ENCODE measurements around the gene TNFSF13. TPM values are rescaled to one million over a fixed set of nuclear protein-coding genes. Genes with fewer than 3 reads are reported as not detected.

TNFSF13 gene
- total RNA-seq, 1 experiment from 2014 or later = 19.7 TPM

DNA sequence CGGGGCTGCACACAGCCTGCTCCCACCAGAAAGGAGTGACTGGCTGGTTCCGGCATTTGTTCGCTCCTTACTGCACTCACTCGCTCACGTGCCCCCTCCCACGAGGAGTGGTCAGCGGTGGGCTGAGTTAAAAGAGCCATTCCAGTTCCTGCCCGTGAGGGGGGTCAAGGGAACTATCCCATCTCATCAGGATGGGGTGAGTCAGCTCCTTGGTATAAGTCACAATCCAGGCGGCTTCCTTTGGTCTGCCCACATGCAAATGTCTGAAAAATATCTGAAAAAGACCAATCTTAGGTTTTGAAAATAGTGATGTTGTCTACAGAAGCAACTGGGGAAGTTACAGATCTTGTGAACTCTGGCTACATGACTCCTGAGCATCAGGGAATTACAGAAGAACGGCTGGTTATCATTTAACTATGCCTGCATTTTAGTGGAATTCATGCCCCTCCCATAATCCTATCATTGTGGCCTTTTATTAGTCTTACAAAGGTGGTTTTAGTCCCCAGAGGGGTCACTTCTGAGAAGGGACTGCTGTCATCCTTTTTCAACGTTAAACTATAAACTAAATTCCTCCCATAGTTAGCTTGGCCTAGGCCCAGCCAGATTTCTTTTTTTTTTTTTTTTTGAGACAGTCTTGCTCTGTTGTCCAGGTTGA, 19.5 kb upstream of the TNFSF13 start:
- Mint-ChIP-seq H3K9me3 (ENCODE audit: low read depth, unreplicated experiment) (peaks cover 3% of the 10 kb centered on the region), H3K36me3 (ENCODE audit: insufficient read depth, unreplicated experiment) (no peaks in the 10 kb centered on the region), H3K27me3 (ENCODE audit: unreplicated experiment) (peaks cover 7% of the 10 kb centered on the region), H3K4me3 (ENCODE audit: low read depth, unreplicated experiment) (no peak overlapping the region), H3K4me1 (ENCODE audit: low read depth, unreplicated experiment) (no peaks in the 10 kb centered on the region), H3K27ac (ENCODE audit: unreplicated experiment) (no peak overlapping the region)
- intact Hi-C loops (cut with micrococcal nuclease; ENCODE audit: unreplicated experiment) = no loop called here
- TF ChIP-seq, protein P1, sequence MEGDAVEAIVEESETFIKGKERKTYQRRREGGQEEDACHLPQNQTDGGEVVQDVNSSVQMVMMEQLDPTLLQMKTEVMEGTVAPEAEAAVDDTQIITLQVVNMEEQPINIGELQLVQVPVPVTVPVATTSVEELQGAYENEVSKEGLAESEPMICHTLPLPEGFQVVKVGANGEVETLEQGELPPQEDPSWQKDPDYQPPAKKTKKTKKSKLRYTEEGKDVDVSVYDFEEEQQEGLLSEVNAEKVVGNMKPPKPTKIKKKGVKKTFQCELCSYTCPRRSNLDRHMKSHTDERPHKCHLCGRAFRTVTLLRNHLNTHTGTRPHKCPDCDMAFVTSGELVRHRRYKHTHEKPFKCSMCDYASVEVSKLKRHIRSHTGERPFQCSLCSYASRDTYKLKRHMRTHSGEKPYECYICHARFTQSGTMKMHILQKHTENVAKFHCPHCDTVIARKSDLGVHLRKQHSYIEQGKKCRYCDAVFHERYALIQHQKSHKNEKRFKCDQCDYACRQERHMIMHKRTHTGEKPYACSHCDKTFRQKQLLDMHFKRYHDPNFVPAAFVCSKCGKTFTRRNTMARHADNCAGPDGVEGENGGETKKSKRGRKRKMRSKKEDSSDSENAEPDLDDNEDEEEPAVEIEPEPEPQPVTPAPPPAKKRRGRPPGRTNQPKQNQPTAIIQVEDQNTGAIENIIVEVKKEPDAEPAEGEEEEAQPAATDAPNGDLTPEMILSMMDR (IDR thresholded peaks at IDR 0.05; ENCODE audit: unreplicated experiment) = no peak
- BruUV-seq (replicated peaks) = no TSS peak
- CTCF ChIA-PET = no interaction called here
- DNase-seq = no peak

DNA sequence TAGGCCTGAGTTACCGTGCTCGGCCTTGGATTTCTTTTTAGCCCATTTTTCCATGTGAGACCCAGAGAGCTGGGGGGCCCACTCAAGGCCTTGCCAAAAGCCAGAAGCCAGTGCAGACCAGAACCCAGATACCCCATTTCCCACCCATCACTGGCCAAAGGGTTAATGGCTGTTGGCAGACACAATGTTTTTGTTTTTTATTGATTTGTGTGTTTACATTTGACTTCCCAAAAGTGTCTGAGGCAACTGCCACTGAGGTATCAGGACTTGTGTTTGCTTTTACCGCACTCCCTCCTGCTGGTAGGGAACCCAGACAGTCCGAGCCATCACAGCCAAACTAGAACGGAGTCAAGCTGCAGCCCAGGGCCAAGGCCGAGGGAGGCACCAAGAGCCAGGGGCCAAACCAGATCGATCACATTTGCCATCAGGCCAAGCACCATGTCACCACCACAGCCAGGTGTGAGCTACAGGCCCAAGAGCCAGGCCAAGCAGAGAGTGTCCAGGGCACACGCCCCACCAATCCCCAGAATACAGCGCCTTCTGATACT, 17.4 kb upstream of the TNFSF13 start:
- DNase-seq = no peak
- TF ChIP-seq, protein P1 (IDR thresholded peaks at IDR 0.05; ENCODE audit: unreplicated experiment) = no peak
- CTCF ChIA-PET = no interaction called here
- intact Hi-C loops (cut with micrococcal nuclease; ENCODE audit: unreplicated experiment) = no loop called here
- peaks cover 7% of the 10 kb centered on the region for H3K27me3 Mint-ChIP-seq (ENCODE audit: unreplicated experiment)
- H3K4me3 Mint-ChIP-seq (ENCODE audit: low read depth, unreplicated experiment) = no peak overlapping the region
- H3K9me3 Mint-ChIP-seq (ENCODE audit: low read depth, unreplicated experiment) = peaks cover 3% of the 10 kb centered on the region
- BruUV-seq (replicated peaks) = no TSS peak
- no peak overlapping the region for H3K27ac Mint-ChIP-seq (ENCODE audit: unreplicated experiment)
- H3K4me1 Mint-ChIP-seq (ENCODE audit: low read depth, unreplicated experiment) = no peaks in the 10 kb centered on the region
- no peaks in the 10 kb centered on the region for H3K36me3 Mint-ChIP-seq (ENCODE audit: insufficient read depth, unreplicated experiment)

DNA sequence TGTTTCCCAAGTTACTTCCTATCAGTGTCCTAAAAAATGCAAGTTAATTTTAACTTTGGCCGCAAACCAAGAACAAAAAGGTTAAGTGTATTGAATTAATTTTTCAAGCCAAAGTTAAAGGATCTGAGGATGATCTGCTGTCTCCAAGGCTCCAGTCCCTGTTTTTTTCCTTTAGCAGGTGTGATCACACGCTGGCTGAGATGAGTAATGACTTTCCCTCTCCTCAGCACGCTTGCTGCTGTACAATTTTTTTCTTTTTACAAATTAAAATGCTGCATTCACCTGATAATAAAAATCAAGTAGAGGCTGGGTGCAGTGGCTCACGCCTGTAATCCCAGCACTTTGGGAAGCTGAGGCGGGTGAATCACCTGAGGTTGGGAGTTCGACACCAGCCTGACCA, 13.6 kb upstream of the TNFSF13 start:
- no peaks in the 10 kb centered on the region for H3K36me3 Mint-ChIP-seq (ENCODE audit: insufficient read depth, unreplicated experiment)
- TF ChIP-seq, protein P1 (IDR thresholded peaks at IDR 0.05; ENCODE audit: unreplicated experiment) = no peak
- intact Hi-C loops (cut with micrococcal nuclease; ENCODE audit: unreplicated experiment) = no loop called here
- CTCF ChIA-PET = no interaction called here
- BruUV-seq (replicated peaks) = no TSS peak
- no peaks in the 10 kb centered on the region for H3K9me3 Mint-ChIP-seq (ENCODE audit: low read depth, unreplicated experiment)
- H3K4me1 Mint-ChIP-seq (ENCODE audit: low read depth, unreplicated experiment) = peaks cover 9% of the 10 kb centered on the region
- H3K27me3 Mint-ChIP-seq (ENCODE audit: unreplicated experiment) = peaks cover 7% of the 10 kb centered on the region
- no peak overlapping the region for H3K4me3 Mint-ChIP-seq (ENCODE audit: low read depth, unreplicated experiment)
- DNase-seq = no peak
- H3K27ac Mint-ChIP-seq (ENCODE audit: unreplicated experiment) = no peak overlapping the region

DNA sequence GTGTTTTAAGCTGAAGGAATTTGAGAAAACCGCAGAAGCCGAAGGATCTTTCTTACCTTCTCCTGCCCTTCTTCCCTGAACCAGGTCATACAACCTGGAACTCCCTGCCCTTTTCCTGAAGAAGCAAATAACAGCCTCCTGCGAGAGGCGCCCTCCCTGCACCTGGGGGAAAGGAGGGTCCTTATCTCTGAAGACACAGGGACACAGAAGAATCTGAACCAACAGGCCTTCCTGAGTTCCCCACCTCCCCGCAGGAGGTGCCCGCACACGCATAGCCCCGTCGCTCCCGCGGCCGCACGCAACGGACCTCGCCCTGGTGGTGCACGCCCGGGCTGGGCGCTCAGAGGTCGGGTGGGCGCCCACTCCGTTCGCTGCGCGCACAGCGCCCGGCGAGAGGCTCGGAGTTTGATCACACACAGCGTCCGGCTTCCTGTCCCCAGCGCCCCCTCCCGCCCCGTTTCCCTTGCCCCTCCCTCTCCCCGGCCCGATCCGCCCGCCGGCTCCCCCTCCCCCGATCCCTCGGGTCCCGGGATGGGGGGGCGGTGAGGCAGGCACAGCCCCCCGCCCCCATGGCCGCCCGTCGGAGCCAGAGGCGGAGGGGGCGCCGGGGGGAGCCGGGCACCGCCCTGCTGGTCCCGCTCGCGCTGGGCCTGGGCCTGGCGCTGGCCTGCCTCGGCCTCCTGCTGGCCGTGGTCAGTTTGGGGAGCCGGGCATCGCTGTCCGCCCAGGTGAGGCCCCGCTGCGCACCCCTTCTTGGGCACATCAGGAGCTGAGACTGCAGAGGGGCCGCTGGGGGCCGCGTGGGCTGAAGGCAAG, 9.8 kb upstream of the TNFSF13 start, which contains the start of gene TNFSF12:
TSS of gene TNFSF12 (plus strand) at position 474 of the 816 bp plus-strand sequence. CDS start at position 570, 96 bp downstream.
- CTCF ChIA-PET = interaction anchor here (1.5 kb wide), 1 partner anchor 9 kb away, joined by 4 read pairs; no protein-coding TSS in a partner anchor
- Mint-ChIP-seq H3K36me3 (ENCODE audit: insufficient read depth, unreplicated experiment) (peaks cover 6% of the 10 kb centered on the region), H3K4me1 (ENCODE audit: low read depth, unreplicated experiment) (peaks cover 16% of the 10 kb centered on the region), H3K27ac (ENCODE audit: unreplicated experiment) (no peak within 1 kb of the TSS), H3K9me3 (ENCODE audit: low read depth, unreplicated experiment) (no peaks in the 10 kb centered on the region), H3K27me3 (ENCODE audit: unreplicated experiment) (no peaks in the 10 kb centered on the region), H3K4me3 (ENCODE audit: low read depth, unreplicated experiment) (peak within 1 kb of the TSS; percentile 71)
- TF ChIP-seq, protein P1 (IDR thresholded peaks at IDR 0.05; ENCODE audit: unreplicated experiment) = peak; percentile 23
- peak; percentile 16 for DNase-seq
- intact Hi-C loops (cut with micrococcal nuclease; ENCODE audit: unreplicated experiment) = no loop called here
- no TSS peak for BruUV-seq (replicated peaks)
